Stimulated activated effector memory CD8-positive, alpha-beta T cell treated with anti-CD3 and anti-CD28 coated beads, Interleukin-12 subunit alpha, Interleukin-12 subunit beta, amount 100 ng/mL, for 72 hours (primary cell): ENCODE measurements around the gene GATM.

Experiments used
- ATAC-seq: fragments of 150-1000 bp; cut with Tn5 transposase; 2 replicates; pipeline ENCODE4 v1.10.0; 2021
- DNase-seq, 2 donors: peaks; one replicate each; pipeline ENCODE4 v3.0.0; 2021 to 2022; ENCODE audit warnings: low spot score in 2 of 2
- H3K27ac Mint-ChIP-seq: one replicate; pipeline ENCODE4 v1.8.0; 2022; ENCODE audit warnings: mild to moderate bottlenecking, mixed read lengths
- H3K36me3 Mint-ChIP-seq: one replicate; pipeline ENCODE4 v1.8.0; 2022; ENCODE audit warnings: mild to moderate bottlenecking, mixed read lengths
- H3K4me1 Mint-ChIP-seq: one replicate; pipeline ENCODE4 v1.8.0; 2022; ENCODE audit warnings: mixed read lengths
- H3K4me3 Mint-ChIP-seq: one replicate; pipeline ENCODE4 v1.8.0; 2022; ENCODE audit warnings: mild to moderate bottlenecking, mixed read lengths
- H3K9me3 Mint-ChIP-seq: one replicate; pipeline ENCODE4 v1.8.0; 2022; ENCODE audit warnings: mixed read lengths

GATM gene

GRCh38 chr15:45347033-45347432, 31.3 kb downstream of the GATM start:
- no peak overlapping the region for H3K27ac Mint-ChIP-seq
- H3K4me1 Mint-ChIP-seq, result no peaks in the 10 kb centered on the region
- H3K9me3 Mint-ChIP-seq, result no peaks in the 10 kb centered on the region
- H3K36me3 Mint-ChIP-seq, result no peaks in the 10 kb centered on the region
- DNase-seq (no peak), ATAC-seq (no peak)
- no peak overlapping the region for H3K4me3 Mint-ChIP-seq

- Mint-ChIP-seq H3K36me3 (no peaks in the 10 kb centered on the region), H3K27ac (no peak overlapping the region), H3K9me3 (no peaks in the 10 kb centered on the region), H3K4me1 (no peaks in the 10 kb centered on the region), H3K4me3 (no peak overlapping the region)
- ATAC-seq (no peak), DNase-seq (no peak)
Observed at GRCh38 chr15:45346381-45346780, 32.0 kb downstream of the GATM start.

- no peaks in the 10 kb centered on the region for H3K4me1 Mint-ChIP-seq
- no peaks in the 10 kb centered on the region for H3K9me3 Mint-ChIP-seq
- no peak overlapping the region for H3K4me3 Mint-ChIP-seq
- H3K27ac Mint-ChIP-seq, result no peak overlapping the region
- DNase-seq, result no peak
- ATAC-seq, result no peak
- no peaks in the 10 kb centered on the region for H3K36me3 Mint-ChIP-seq
Observed at GRCh38 chr15:45343258-45343860, 35.0 kb downstream of the GATM start.

- DNase-seq (no peak), ATAC-seq (no peak)
- H3K27ac Mint-ChIP-seq, result no peak overlapping the region
- no peak overlapping the region for H3K4me3 Mint-ChIP-seq
- H3K9me3 Mint-ChIP-seq, result no peaks in the 10 kb centered on the region
- H3K36me3 Mint-ChIP-seq, result no peaks in the 10 kb centered on the region
- no peaks in the 10 kb centered on the region for H3K4me1 Mint-ChIP-seq
Observed at GRCh38 chr15:45341790-45342189, 36.6 kb downstream of the GATM start.

- ATAC-seq (no peak), DNase-seq (no peak)
- Mint-ChIP-seq H3K27ac (no peak overlapping the region), H3K4me3 (no peak overlapping the region), H3K4me1 (peaks cover 4% of the 10 kb centered on the region), H3K9me3 (no peaks in the 10 kb centered on the region), H3K36me3 (no peaks in the 10 kb centered on the region)
Observed at GRCh38 chr15:45340429-45340828, 37.9 kb downstream of the GATM start.

GRCh38 chr15:45338417-45338816, 39.9 kb downstream of the GATM start:
- ATAC-seq (peak; percentile 75), DNase-seq (no peak)
- no peaks in the 10 kb centered on the region for H3K9me3 Mint-ChIP-seq
- peaks cover 4% of the 10 kb centered on the region for H3K4me1 Mint-ChIP-seq
- no peak overlapping the region for H3K27ac Mint-ChIP-seq
- no peak overlapping the region for H3K4me3 Mint-ChIP-seq
- H3K36me3 Mint-ChIP-seq, result no peaks in the 10 kb centered on the region

- Mint-ChIP-seq H3K4me1 (peaks cover 4% of the 10 kb centered on the region), H3K9me3 (no peaks in the 10 kb centered on the region), H3K27ac (no peak overlapping the region), H3K4me3 (no peak overlapping the region), H3K36me3 (no peaks in the 10 kb centered on the region)
- DNase-seq (no peak), ATAC-seq (no peak)
Observed at GRCh38 chr15:45337224-45337623, 41.1 kb downstream of the GATM start.

GRCh38 chr15:45333550-45333949, 44.8 kb downstream of the GATM start:
- Mint-ChIP-seq H3K9me3 (no peaks in the 10 kb centered on the region), H3K27ac (no peak overlapping the region), H3K4me3 (no peak overlapping the region), H3K4me1 (peaks cover 4% of the 10 kb centered on the region), H3K36me3 (no peaks in the 10 kb centered on the region)
- ATAC-seq (no peak), DNase-seq (no peak)

- Mint-ChIP-seq H3K9me3 (no peaks in the 10 kb centered on the region), H3K4me3 (no peak overlapping the region), H3K27ac (no peak overlapping the region), H3K36me3 (no peaks in the 10 kb centered on the region), H3K4me1 (peaks cover 4% of the 10 kb centered on the region)
- DNase-seq (no peak), ATAC-seq (no peak)
Observed at GRCh38 chr15:45332694-45333093, 45.6 kb downstream of the GATM start.

- ATAC-seq (no peak), DNase-seq (no peak)
- H3K27ac Mint-ChIP-seq, result no peak overlapping the region
- no peaks in the 10 kb centered on the region for H3K36me3 Mint-ChIP-seq
- no peaks in the 10 kb centered on the region for H3K9me3 Mint-ChIP-seq
- H3K4me3 Mint-ChIP-seq, result no peak overlapping the region
- H3K4me1 Mint-ChIP-seq, result peaks cover 4% of the 10 kb centered on the region
Observed at GRCh38 chr15:45331972-45332371, 46.4 kb downstream of the GATM start.

GRCh38 chr15:45328663-45329062, 49.7 kb downstream of the GATM start:
- H3K36me3 Mint-ChIP-seq, result no peaks in the 10 kb centered on the region
- ATAC-seq (no peak), DNase-seq (no peak)
- H3K9me3 Mint-ChIP-seq, result no peaks in the 10 kb centered on the region
- H3K4me1 Mint-ChIP-seq, result no peaks in the 10 kb centered on the region
- H3K4me3 Mint-ChIP-seq, result no peak overlapping the region
- H3K27ac Mint-ChIP-seq, result no peak overlapping the region

- DNase-seq, result no peak
- H3K36me3 Mint-ChIP-seq, result no peaks in the 10 kb centered on the region
- no peak for ATAC-seq
- H3K4me3 Mint-ChIP-seq, result no peak overlapping the region
- no peaks in the 10 kb centered on the region for H3K9me3 Mint-ChIP-seq
- no peaks in the 10 kb centered on the region for H3K4me1 Mint-ChIP-seq
- H3K27ac Mint-ChIP-seq, result no peak overlapping the region
Observed at GRCh38 chr15:45326741-45327140, 51.6 kb downstream of the GATM start.

- H3K27ac Mint-ChIP-seq, result no peak overlapping the region
- no peaks in the 10 kb centered on the region for H3K9me3 Mint-ChIP-seq
- no peak overlapping the region for H3K4me3 Mint-ChIP-seq
- no peaks in the 10 kb centered on the region for H3K4me1 Mint-ChIP-seq
- DNase-seq (no peak), ATAC-seq (no peak)
- H3K36me3 Mint-ChIP-seq, result no peaks in the 10 kb centered on the region
Observed at GRCh38 chr15:45326280-45326679, 52.1 kb downstream of the GATM start.

GRCh38 chr15:45320581-45321205, 57.7 kb downstream of the GATM start:
- no peaks in the 10 kb centered on the region for H3K36me3 Mint-ChIP-seq
- DNase-seq, result no peak
- H3K4me1 Mint-ChIP-seq, result no peaks in the 10 kb centered on the region

GRCh38 chr15:45319472-45320214, 58.7 kb downstream of the GATM start:
- no peak for ATAC-seq
- H3K9me3 Mint-ChIP-seq, result no peaks in the 10 kb centered on the region
- no peak overlapping the region for H3K27ac Mint-ChIP-seq
- no peak overlapping the region for H3K4me3 Mint-ChIP-seq
- H3K36me3 Mint-ChIP-seq, result no peaks in the 10 kb centered on the region
- DNase-seq, result no peak
- H3K4me1 Mint-ChIP-seq, result no peaks in the 10 kb centered on the region

More at GRCh38 chr15:45320581-45321205, 57.7 kb downstream of the GATM start:
- no peak overlapping the region for H3K27ac Mint-ChIP-seq
- no peaks in the 10 kb centered on the region for H3K9me3 Mint-ChIP-seq
- ATAC-seq, result no peak
- no peak overlapping the region for H3K4me3 Mint-ChIP-seq

- no peaks in the 10 kb centered on the region for H3K36me3 Mint-ChIP-seq
Observed at GRCh38 chr15:45314960-45315359, 63.4 kb downstream of the GATM start.

More at GRCh38 chr15:45314960-45315359, 63.4 kb downstream of the GATM start:
- no peaks in the 10 kb centered on the region for H3K4me1 Mint-ChIP-seq
- H3K9me3 Mint-ChIP-seq, result no peaks in the 10 kb centered on the region
- DNase-seq (no peak), ATAC-seq (no peak)
- H3K4me3 Mint-ChIP-seq, result no peak overlapping the region
- no peak overlapping the region for H3K27ac Mint-ChIP-seq
